ENCODE results near the gene WWC2.

WWC2 gene

GRCh38 chr4:183073838-183074145, 25.3 kb upstream of the WWC2 start:
- H3K4me3 ChIP-seq (ENCODE audit: low read depth, low read length) = no peak overlapping the region
- no peak for TF ChIP-seq CTCF (IDR thresholded peaks at IDR 0.05; ENCODE audit: borderline replicate concordance, insufficient read depth, low read depth, low read length)

- H3K4me3 ChIP-seq (ENCODE audit: low read depth, low read length) = no peak overlapping the region
- TF ChIP-seq CTCF (IDR thresholded peaks at IDR 0.05; ENCODE audit: borderline replicate concordance, insufficient read depth, low read depth, low read length) = no peak
Measured at GRCh38 chr4:183074288-183074990, 24.6 kb upstream of the WWC2 start.

DNA sequence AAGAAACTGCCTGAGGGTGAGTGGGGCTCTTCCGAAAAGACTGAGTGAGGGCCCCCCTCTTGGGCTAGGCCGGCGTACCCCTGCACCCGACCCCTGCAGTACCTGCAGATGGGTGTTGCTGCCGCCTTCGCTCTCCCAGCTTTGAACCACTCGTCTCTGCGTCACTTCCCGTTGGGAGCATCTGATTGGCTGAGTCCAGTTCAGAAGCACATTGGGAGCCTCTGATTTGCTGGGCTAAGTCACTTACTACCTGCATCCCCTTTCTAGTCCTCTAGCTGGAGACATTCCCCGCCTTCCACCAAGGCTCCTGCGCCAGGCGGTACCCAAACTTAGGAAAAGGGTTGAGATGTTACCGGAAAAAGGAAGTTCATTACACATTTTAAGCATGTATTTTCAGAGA, 20.4 kb upstream of the WWC2 start:
- TF ChIP-seq CTCF (IDR thresholded peaks at IDR 0.05; ENCODE audit: borderline replicate concordance, insufficient read depth, low read depth, low read length) = no peak
- H3K4me3 ChIP-seq (ENCODE audit: low read depth, low read length) = no peak overlapping the region

- no peak overlapping the region for H3K4me3 ChIP-seq (ENCODE audit: low read depth, low read length)
- TF ChIP-seq CTCF (IDR thresholded peaks at IDR 0.05; ENCODE audit: borderline replicate concordance, insufficient read depth, low read depth, low read length) = no peak
Measured at GRCh38 chr4:183080372-183081115, 18.5 kb upstream of the WWC2 start.

GRCh38 chr4:183081116-183081469, 18.0 kb upstream of the WWC2 start:
- TF ChIP-seq CTCF (IDR thresholded peaks at IDR 0.05; ENCODE audit: borderline replicate concordance, insufficient read depth, low read depth, low read length) = no peak
- no peak overlapping the region for H3K4me3 ChIP-seq (ENCODE audit: low read depth, low read length)

DNA sequence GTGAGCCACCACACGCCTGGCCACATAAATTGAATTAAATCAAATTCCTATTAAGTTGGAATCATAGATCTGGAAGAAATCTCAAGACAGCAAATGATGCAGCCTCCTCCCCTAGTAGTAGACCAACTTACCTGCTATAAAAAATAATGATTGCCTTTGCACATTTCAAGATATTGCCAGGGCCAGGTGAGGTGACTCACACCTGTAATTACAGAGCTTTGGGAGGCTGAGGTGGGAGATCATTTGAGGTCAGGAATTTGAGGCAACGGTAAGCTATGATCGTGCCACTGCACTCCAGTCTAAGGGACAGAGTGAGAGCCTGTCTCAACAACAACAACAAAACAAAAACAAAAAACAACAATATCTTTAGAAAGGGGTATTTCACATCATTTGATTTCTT, 17.0 kb upstream of the WWC2 start:
- no peak overlapping the region for H3K4me3 ChIP-seq (ENCODE audit: low read depth, low read length)
- TF ChIP-seq CTCF (IDR thresholded peaks at IDR 0.05; ENCODE audit: borderline replicate concordance, insufficient read depth, low read depth, low read length) = no peak

All from GM12875 (cell line).